ENCODE measurements around the gene MVB12B. TPM values are rescaled to one million over a fixed set of nuclear protein-coding genes. Genes with fewer than 3 reads are reported as not detected.

MVB12B gene
- total and polyA plus RNA-seq, 2 of the 13 experiments (the other 11 are each of a cell fraction or from before 2014, with no cell fraction given): 12.1 to 30.1 TPM

DNA sequence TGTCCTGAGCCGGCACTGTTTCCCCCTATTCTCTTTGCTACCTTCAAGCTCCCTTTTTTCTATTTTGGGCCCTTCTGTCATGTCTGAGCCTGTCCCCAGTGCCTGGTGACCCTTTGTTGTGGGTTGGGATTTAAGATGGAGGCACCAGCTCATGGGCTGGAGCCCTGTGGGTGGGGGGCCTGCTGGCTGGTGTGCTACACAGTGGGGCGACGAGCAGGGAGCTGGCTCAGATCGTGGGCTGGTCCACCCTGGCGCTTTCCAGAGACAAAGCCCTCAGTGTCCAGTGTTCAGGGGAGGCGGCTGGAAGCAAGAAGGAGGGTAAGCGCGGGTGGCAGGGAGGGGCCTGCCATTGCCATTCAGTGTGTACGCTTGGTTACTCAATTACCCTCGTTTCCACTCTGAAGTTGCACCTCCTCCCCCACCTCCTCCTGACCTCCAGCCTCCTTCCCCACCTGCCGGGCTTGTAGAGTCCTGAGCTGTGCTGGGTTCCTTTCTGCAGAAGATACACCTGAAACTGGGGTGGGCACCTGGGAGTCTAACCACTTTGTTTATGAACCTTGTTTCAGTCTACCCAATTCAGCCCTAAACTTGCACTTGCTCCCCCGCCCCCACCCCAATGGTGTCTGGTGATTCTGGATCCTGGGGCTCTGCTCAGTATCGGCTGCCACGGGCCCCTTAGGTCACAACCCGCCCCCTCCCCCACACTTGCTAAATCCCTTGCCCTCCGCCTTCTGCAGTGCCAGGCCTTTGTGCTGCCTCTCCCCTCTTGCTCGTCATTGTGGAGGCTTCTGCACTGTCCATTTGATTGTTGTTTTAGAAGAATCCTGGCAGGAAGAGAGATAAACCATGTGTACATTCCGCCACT is 49.9 kb downstream of the MVB12B start (continued):
- TF ChIP-seq, protein P1, sequence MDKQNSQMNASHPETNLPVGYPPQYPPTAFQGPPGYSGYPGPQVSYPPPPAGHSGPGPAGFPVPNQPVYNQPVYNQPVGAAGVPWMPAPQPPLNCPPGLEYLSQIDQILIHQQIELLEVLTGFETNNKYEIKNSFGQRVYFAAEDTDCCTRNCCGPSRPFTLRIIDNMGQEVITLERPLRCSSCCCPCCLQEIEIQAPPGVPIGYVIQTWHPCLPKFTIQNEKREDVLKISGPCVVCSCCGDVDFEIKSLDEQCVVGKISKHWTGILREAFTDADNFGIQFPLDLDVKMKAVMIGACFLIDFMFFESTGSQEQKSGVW (CRISPR knock-in tag; IDR thresholded peaks at IDR 0.05; ENCODE audit: borderline replicate concordance): no peak
- TF ChIP-seq ADNP (CRISPR knock-in tag; IDR thresholded peaks at IDR 0.05) (no peak), ZSCAN9 (CRISPR knock-in tag; IDR thresholded peaks at IDR 0.05; ENCODE audit: borderline replicate concordance) (no peak), MED13 (CRISPR knock-in tag; IDR thresholded peaks at IDR 0.05) (0 out of 2 replicates have a peak, but pooled peaks have one; percentile 29), ZNF720 (CRISPR knock-in tag; IDR thresholded peaks at IDR 0.05) (no peak), REXO4 (CRISPR knock-in tag; IDR thresholded peaks at IDR 0.05; ENCODE audit: borderline replicate concordance) (no peak), ZNF230 (CRISPR knock-in tag; IDR thresholded peaks at IDR 0.05) (no peak), NFKBIZ (CRISPR knock-in tag; IDR thresholded peaks at IDR 0.05) (no peak; the same call in 1 of the 2 replicates)
- TF ChIP-seq, protein P2, sequence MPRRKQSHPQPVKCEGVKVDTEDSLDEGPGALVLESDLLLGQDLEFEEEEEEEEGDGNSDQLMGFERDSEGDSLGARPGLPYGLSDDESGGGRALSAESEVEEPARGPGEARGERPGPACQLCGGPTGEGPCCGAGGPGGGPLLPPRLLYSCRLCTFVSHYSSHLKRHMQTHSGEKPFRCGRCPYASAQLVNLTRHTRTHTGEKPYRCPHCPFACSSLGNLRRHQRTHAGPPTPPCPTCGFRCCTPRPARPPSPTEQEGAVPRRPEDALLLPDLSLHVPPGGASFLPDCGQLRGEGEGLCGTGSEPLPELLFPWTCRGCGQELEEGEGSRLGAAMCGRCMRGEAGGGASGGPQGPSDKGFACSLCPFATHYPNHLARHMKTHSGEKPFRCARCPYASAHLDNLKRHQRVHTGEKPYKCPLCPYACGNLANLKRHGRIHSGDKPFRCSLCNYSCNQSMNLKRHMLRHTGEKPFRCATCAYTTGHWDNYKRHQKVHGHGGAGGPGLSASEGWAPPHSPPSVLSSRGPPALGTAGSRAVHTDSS (CRISPR knock-in tag; conservative IDR thresholded peaks at IDR 0.05): no peak
- TF ChIP-seq, protein P3, sequence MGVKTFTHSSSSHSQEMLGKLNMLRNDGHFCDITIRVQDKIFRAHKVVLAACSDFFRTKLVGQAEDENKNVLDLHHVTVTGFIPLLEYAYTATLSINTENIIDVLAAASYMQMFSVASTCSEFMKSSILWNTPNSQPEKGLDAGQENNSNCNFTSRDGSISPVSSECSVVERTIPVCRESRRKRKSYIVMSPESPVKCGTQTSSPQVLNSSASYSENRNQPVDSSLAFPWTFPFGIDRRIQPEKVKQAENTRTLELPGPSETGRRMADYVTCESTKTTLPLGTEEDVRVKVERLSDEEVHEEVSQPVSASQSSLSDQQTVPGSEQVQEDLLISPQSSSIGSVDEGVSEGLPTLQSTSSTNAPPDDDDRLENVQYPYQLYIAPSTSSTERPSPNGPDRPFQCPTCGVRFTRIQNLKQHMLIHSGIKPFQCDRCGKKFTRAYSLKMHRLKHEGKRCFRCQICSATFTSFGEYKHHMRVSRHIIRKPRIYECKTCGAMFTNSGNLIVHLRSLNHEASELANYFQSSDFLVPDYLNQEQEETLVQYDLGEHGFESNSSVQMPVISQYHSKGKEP (CRISPR knock-in tag; IDR thresholded peaks at IDR 0.05): no peak
- TF ChIP-seq, protein P4, sequence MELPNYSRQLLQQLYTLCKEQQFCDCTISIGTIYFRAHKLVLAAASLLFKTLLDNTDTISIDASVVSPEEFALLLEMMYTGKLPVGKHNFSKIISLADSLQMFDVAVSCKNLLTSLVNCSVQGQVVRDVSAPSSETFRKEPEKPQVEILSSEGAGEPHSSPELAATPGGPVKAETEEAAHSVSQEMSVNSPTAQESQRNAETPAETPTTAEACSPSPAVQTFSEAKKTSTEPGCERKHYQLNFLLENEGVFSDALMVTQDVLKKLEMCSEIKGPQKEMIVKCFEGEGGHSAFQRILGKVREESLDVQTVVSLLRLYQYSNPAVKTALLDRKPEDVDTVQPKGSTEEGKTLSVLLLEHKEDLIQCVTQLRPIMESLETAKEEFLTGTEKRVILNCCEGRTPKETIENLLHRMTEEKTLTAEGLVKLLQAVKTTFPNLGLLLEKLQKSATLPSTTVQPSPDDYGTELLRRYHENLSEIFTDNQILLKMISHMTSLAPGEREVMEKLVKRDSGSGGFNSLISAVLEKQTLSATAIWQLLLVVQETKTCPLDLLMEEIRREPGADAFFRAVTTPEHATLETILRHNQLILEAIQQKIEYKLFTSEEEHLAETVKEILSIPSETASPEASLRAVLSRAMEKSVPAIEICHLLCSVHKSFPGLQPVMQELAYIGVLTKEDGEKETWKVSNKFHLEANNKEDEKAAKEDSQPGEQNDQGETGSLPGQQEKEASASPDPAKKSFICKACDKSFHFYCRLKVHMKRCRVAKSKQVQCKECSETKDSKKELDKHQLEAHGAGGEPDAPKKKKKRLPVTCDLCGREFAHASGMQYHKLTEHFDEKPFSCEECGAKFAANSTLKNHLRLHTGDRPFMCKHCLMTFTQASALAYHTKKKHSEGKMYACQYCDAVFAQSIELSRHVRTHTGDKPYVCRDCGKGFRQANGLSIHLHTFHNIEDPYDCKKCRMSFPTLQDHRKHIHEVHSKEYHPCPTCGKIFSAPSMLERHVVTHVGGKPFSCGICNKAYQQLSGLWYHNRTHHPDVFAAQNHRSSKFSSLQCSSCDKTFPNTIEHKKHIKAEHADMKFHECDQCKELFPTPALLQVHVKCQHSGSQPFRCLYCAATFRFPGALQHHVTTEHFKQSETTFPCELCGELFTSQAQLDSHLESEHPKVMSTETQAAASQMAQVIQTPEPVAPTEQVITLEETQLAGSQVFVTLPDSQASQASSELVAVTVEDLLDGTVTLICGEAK (IDR thresholded peaks at IDR 0.05): no peak
- TF ChIP-seq, protein P4 (CRISPR knock-in tag; IDR thresholded peaks at IDR 0.05): no peak
- TF ChIP-seq, protein P5, sequence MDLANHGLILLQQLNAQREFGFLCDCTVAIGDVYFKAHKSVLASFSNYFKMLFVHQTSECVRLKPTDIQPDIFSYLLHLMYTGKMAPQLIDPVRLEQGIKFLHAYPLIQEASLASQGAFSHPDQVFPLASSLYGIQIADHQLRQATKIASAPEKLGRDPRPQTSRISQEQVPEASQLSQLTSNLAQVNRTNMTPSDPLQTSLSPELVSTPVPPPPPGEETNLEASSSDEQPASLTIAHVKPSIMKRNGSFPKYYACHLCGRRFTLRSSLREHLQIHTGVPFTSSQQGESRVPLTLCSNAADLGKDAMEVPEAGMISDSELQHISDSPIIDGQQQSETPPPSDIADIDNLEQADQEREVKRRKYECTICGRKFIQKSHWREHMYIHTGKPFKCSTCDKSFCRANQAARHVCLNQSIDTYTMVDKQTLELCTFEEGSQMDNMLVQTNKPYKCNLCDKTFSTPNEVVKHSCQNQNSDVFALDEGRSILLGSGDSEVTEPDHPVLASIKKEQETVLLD (CRISPR knock-in tag; IDR thresholded peaks at IDR 0.05; ENCODE audit: low read depth): no peak
